Activated T-cell treated with anti-CD3 and anti-CD28 coated beads, Interleukin-2, amount 50 U/mL, for 1 hour (primary cell): ENCODE results near the gene HOXC9.

Source experiments
- DNase-seq: peaks from one replicate; pipeline ENCODE4 v3.0.0-alpha.2; 2020

HOXC9 gene

DNA sequence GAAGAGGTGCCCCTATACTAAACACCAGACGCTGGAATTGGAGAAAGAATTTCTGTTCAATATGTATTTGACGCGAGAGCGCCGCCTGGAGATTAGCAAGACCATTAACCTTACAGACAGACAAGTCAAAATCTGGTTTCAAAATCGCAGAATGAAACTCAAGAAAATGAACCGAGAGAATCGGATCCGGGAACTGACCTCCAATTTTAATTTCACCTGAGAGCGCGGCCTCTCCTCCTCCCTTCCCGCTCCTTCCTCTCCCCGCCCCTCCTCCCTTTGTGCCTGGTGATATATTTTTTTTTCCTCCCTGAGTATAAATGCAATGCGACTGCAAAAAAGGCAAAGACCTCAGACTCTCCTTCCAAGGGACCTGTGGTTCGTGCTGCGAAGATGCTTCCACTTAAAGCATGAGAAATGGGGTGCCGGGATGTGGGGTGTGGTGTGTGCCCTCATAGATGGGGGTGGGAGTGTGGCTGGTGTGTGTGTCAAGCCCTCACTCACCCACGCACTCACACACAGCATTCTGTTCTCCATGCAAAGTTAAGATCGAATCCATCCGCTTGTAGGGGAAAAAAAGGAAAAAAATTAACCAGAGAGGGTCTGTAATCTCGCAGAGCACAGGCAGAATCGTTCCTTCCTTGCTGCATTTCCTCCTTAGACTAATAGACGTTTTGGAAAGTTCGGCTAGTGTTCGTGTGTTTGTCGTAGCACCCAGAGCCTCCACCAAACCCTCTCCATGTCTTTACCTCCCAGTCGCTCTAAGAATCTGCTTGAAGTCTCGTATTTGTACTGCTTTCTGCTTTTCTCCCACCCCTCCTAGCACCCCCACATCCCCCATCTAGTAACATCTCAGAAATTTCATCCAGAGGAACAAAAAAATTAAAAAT is 10.5 kb upstream of the HOXC9 start:
- DNase-seq, result no peak

DNA sequence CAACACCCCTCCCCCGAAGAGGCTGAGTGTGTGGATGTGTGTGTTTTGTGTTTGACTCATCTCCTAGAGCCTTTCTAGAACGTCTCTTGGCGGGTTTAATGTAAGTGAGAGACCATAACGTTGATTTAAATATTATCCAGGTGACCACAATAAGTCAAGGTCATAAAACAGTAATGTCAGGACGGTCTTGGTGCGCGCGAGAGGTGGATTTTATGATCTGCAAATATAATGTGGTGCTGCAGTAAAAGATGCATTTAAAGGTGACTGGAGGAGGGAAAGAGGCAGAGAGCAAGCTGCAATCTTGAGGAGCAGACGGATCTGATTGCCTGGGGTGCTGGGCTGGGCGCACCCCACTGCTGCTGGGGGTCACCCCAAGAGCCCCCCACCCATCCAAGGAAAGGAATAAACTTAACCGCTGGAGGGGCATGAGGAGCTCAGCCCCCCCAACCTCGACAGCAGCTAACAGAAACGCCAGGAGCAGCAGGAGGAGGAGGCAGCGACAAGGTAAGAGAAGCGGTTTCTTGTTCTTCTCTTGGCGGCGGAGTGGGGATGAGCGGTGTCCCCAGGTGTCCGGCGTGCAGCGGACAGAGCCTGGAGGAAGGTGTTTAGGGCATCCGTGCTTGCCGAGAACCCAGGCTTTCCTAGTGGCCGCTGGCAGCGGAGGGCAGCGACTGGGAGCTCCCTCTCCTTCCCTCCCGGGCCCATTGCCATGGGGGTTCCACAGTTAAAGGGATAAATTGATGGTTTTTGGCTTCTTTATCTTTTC is 9.5 kb upstream of the HOXC9 start:
- DNase-seq, result no peak

DNA sequence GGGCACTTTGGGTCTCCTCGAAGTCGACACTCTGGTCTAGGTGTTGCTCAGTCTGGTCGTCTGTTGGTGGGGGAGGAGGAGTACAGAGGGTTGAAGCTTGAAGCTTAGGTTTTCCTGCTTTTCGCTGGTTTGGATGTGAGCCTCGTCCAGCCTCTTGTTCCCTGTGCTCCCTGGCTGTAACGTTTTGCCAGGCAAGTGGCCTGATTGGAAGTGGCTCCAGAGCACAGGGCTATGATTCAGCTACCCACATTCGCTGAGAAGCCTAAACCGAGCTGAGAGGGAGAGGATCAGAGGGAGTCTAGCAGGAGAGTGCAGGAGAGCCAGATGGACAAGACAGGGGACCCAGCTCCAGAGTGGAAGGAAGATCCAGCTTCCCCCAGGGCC is 8.9 kb upstream of the HOXC9 start:
- no peak for DNase-seq

DNA sequence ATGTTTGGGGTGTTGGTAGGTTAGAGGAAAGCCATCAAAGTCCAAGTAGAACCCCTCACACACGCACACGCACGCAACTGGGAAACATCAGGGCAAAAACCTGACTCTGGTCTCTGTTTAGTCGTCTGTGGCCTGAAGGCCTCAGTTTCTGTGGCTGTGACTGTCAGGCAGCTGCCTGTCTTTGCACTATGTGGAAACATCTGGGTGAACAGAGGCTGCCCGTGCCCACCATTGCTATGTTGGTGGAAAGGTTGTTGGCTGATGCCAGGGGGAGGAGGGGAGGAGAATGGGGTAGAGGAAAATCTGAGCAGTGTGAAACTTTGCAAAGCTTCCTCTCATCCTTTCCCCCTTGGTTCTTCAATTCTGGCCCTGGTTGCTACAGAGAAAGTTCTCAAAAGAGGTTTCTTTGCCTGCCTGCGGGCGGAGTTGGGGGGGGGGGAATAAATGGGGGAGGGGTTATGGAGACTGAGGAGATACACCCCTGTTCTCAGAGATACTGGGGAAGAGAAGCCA is 7.5 kb upstream of the HOXC9 start:
- no peak for DNase-seq

DNA sequence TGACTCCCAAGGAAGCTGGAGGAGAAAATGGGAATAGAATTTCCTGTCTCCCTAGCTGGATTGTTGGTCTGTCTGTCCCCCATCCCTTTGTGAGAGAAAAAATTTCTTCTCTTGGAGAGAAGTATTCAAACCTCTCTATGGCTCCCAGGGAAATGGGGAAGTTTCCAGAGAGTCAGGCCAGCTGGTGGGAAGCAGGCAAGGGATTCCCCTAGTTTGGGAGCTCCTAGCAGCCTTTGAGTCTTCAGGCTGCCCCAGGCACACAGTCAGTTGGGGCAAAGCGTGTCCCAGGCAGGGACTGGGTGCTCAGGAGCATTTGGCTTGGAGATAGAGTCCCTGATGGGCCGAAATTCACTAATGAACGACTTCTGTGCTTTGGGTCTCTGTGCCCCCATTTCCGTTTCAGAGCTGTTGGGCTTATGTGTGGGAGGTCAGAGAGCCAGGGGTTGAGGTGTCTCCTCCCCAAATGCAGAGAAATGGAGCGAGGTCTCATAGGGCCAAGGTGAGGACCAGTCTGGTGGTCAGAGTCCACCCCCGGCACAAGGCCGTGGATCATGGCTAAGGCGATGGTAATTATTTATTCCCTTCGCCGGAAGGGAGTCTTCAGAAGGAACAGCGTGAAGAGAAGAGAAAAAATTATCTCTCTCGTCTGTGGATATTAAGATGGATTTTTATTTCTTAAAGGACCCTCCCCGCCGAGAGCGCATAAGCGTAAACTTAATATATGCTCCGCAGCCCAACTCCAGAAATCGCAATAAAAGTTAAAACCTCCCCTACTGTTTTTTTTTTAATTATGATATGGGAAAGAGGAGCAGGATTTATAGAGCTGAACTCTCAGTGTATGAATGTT is 6.6 kb upstream of the HOXC9 start:
- DNase-seq, result no peak

DNA sequence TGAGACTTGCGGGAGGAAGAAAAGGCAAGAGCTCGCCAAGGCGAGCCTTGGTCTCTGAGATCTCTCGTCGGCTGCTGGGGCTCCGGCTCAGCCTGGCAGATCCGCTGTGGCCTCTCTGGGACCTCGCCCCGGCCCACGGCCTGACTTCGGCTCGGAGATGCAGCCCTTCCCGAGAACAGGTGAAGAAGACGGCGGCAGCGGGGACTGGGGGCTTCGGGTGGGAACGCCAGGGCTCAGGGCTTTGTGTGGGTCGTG is 6.0 kb upstream of the HOXC9 start:
- DNase-seq, result no peak

DNA sequence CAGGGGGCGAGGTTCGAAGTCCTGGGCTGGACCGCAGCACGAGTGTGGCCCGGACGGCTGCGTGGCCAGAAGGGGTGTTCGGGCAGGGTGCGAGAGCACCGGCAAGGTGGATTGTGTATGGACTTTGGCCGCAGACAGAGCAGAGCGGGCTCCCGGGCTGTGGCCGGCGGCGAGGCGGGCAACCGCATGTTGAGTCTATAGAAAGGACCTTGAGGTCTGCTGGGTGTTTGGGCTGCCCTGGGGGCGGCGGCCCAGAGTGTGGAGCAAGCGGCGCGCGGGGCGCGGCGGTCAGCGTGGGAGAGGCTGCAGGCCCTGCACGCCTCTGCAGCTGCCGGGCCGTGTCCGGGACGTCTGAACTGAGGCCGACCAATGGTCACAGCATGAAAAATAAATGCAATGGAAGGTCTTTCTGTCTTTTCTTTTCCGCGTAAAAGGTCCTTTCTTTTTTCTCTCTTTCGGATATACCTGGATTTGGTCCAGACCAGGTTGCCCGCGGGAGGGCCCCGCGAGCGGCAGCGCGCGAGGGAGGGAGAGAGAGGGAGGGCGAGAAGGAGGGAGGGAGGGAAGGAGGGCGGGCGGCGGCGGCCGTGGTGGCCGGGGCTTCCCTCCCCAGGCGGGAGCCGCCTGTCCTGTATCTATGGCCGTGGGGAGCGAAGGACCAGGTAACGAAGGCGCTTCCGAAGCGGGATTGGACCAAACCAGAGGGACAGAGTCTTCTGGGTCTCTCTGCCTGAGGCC is 5.5 kb upstream of the HOXC9 start:
- DNase-seq, result no peak

DNA sequence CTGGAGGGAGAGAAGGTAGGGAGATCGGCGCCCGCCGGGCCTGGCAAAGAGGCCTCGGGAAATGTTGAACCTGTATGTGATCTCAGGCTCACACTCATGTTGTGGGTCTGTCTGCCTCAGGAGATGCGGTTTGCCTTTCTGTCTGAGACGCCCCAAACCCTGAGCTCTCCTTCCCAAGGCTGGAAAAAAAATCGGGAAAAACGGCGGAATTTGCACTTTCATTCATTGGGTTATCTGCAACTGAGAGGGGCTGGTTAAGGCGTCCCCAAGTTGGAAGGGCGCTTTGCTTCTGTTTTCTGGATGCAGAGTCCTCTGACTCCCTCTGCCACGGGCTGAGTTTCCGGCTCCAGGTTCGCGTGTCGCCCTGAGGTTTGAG is 5.0 kb upstream of the HOXC9 start:
- DNase-seq, result peak; percentile 49

DNA sequence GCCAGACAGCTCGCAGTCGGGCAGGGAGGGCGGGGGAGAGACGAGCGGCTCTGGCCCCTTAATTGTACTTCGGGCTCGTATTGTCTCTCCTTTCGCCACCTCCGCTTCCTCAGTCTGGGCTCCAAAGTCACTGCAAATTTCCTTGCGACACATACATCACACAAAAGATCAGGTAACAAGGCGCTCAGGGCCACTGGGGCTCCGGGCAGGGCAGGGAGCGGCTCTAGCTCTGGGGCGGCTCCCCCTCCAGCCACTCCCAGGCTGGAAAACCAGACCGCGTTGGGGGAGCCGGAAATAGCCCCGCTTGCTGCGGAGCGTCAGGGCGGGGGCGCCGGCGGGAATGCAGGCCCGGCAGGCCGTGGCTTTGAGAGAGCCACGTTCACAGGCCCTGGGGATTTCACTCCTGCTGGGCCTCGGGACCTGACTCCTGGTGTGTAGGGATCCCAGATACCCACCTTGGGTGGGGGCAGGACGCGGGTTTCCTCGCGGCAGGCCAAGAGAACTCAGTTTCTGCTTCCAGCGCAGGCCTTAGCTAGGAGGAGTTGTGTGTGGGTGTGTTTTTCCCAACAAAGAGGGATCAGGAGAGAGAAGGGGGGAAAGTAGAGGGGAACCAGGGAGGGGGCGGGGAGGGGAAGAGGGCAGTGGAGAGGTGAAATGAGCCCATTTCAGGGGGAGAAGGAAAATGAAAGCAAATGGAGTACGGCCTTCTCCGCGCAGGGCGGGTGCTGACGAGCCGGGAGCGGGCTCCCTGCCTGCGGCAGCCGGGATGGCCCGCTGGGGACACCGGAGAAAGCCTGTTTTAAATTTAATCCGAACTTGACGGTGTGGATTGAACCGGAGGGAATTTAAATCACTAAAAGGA is 4.4 kb upstream of the HOXC9 start:
- DNase-seq, result no peak

DNA sequence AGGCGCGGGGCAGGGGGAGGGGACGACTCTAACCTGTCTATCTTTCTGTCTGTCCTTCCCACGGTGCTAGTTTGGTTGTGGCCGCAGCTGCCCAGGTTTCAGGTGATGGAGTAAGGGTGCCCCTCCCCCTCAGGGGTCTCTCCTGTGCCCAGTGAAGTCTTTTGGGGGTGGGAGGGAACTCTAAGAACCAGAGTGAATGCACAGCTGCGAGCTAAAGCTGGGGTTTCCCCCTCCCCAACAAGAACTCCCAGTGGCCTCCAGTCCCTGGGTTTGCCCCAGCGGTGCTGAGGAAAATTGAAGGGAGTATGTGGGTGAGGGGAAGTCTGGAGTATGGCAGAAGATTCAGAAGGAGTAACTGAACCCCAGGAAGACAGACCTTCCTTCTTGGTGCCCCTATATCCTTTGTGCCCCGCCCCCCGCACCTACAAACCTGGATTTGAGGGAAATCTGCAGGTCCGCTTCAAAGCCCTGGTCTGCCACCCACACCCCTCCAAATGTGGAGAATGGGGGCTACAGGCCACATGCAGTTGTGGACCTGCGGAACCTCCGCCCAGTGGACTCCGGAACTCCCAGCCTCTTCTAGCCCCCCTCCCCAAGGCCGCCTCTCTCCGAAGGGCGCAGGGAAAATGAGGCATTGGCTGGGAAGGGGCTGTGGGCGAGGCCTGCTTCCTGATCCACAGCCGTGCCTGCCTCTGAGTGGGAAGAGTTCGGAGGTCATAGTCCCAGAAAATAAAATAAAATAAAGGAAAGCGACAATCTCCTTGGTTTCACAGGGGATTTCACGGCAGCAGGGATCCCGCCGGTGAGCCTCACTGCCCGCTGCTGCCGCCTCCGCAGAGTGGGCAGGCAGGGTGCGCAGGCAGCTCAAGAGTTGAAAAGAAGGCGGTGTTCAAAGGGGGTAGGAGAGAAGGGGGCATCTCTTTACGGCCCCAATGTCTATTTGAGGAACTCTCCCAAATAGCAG is 3.4 kb upstream of the HOXC9 start:
- no peak for DNase-seq

DNA sequence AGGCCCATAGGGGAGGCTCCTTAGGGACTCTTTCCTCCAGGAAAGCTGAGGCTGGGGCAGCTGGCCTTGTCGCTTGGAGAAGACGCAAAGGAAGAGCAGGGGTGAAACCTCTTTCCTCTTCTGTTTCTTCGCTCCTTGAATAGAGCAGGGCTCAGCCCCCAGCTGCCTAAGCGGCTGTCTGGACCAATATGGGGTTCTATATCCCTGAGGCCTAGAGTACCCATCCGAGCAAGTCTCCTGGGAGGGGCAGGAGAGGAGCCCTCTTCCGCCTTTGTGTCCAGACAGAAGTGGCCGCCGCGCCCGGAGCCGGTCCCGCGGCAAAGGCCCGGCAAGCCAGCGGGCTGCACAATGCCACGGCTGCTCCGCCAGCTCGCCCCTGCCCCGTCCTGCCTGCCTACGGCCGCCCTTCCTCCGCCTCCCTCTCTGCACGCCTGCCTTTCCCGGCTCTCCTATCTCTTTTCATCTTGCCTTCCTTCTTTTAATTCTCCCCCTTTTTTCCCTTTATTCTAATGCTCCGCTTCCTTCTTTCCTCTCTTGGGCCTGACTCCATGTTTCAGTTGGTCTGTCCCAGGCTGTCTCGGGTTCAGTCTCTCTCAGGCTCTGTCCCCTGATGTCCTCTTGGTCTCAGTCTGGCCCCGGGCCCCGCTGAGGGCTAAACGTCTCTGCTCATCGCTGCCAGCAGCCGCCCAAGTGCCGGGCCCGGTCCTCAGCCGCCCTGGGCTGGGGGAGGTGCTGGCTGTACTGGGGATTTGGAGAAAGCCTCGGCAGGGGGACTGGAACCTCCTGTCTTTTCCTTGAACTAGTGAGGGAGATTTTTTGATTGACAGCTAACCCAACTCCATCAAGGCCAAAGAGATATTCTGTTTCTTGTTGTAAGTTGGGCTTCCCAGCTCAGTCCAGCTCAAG is 2.5 kb upstream of the HOXC9 start:
- DNase-seq, result no peak

DNA sequence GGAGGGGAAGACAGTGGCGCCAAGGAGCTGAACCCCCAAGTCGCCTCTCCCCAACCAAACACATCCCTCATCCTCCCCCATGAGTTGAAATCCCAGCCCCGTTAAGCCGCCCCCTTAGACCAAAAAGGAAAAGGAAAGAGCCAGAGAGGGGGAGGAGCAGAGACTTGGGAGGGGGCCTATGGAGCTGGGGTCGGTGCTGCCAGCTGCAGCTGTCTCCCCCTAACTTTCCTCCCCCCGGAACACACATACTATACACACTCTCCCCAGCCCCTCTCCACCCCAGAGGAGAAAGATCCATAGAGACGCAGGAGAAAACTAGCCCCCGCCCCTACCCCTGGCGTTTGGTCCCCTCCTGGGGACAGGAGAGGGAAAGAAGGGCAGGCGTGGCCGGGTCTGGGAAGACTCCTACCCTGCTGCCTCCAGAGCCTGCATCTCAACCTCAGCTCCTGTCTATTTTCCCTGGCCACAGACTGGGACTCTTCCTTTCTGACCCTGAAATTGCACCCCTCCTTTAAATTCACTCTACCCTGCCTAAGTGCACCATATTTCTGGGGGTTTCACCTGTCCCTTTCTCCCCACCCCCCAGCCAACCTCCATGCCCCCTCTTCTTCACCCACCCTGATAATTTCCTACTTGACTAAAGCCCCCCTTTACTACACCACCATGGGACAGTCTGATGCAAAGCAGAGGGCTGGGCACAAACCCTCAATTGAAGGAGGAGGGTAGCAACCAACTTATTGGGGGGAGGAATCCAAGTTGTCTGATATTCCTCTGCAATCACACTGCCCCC is 1.7 kb upstream of the HOXC9 start:
- DNase-seq, result no peak

DNA sequence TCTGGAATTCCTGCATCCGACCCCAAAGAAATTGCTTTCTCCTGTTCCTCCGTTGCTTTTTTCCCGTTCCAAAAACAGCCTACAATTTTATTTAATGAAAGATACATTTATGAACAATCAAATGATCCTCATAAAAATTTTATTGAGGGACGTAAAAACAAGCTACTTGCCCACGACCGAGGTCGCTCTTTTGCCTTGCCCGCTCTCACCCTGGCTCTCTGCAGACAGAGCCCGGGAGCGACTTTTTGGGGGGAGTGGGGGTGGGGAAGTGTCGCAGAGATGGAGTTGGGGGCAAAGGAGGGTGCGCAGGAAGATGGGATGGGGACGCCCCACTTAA is 1.1 kb upstream of the HOXC9 start:
- no peak for DNase-seq

DNA sequence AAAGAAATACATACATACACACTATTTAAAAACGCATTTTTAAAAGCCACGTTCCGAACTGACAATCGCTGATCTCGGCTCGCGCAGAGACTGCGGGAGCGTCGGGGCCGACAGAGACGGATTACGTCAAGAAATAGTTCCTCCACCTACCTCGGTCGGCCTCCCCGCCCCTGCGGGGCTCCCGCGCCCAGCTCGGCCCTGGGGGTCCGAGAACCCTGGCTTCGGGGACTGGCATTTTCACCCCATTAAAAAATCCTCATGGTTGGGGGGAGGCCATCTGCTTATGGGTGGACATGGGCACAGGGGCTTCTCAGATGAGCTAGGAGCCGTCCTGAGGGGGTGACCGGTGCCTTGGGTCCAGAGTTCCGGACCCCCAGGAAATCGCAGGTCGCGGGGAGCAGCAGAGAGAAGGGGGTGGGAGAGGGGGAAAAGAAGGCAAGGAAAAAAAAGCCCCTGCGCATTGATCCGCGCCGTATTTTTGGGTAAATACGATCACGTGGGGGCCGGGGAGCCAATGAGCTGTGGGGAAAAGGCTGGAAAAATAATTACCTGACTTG is 324 bp upstream of the HOXC9 start:
- no peak for DNase-seq

DNA sequence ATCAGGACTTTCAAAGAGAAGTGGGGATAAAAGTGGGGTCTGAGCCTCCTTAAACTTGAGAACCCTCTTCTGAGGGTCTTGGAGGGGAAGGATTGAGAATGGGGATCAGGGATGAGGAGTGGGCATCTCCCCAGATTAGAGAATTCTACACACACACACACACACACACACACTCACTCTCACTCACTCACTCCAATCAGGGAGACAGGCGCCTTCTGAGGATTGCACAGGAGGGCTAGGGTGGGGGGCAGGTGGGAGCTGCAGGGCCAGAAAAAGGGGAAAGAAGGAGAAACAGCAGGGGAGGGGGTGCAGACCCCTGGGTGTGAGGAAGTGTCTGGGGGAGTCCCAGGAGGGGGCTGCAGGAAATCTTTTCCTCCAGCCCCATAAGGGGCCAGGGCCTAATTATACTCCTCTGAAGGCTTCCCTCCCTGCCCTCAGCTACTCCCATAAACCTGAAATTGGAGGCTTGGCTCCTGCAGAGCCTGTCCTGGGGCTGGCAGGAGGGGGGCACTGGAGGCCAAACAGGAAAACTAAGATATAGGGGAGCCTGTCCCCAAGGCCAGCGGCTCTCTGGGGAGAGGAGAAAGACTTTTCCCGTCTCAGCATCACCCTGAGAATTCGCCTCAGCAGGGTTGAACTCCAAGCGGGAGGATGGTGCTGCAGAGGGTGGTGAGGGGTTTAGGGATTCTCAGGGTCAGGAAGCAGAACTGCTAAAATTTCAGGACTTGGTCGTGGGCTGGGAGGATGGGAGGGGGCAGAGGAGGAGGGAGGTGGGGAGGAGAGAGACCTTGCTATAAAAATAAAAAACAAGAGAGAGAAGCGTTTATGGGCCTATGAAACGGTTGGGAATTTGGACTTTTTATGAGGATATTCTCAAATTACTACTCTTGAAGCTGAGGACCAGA is 1.6 kb downstream of the HOXC9 start:
- DNase-seq, result no peak

DNA sequence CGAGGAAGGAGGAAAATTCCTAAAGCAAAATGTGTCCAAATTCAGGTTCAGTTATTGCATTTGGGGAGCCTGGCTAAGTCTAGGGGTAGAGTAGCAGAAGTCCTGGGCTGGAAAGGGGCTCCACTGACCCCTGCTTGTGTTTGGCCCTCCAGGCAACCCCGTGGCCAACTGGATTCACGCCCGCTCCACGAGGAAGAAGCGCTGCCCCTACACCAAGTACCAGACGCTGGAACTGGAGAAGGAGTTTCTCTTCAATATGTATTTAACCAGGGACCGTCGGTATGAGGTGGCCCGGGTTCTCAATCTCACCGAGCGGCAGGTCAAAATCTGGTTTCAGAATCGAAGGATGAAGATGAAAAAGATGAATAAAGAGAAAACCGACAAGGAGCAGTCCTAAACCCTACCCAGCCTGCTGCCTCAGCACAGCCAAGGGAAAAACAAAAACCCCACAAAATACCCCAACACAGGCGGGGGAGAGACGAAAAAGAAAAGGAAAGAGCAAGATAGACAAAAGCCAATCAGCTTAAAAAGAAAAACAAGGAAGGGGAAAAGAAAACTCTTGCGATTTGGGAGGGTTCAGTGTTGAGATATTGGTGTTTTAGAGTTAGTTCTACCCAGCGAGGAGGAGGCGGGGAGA is 2.4 kb downstream of the HOXC9 start:
- DNase-seq, result no peak

DNA sequence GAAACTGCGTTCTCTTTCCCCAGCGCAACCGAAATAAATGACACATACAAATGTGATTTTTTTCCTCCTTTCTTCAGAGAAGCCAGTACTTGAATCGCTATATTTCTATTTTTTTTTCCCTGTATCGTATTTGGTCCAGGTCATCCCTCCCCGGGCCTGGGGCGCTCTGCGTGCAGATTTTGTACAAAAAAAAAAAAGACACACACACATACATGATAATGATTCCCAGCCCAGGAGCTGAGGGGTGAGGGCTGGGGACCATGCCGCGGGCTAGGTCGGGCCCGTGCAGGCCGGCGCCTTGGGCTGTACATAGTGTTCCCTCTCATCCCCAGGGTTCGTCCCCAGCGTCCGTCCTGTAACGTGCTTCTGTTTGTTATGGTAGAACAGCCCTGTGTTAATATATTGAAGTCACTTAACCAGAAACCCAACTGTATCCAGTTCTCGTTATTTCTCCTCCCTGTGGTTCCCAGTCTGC is 3.0 kb downstream of the HOXC9 start:
- DNase-seq, result no peak
